Right renal pelvis (tissue), 4 donors: Measurements from ENCODE around the gene MORN3. TPM values are rescaled to one million over a fixed set of nuclear protein-coding genes. Genes with fewer than 3 reads are reported as not detected.

Source experiments
- DNase-seq, 4 donors: peaks; one replicate each; pipeline ENCODE4 v3.0.0-alpha.2; 2013; ENCODE audit warnings: low read depth in 4 of 4, low spot score in 3 of 4, missing footprints in 1 of 4
- polyA plus RNA-seq, 4 donors: library from polyadenylated mRNA; unstranded; fragments of 120-200 nt; gene quantifications; one replicate each; pipeline ENCODE4 v1.2.1, GENCODE V29; 2013; ENCODE audit not compliant: insufficient read length in 4 of 4

Gene MORN3
- polyA plus RNA-seq, 4 donors = 1.5 to 2.3 (median 1.8) TPM

- DNase-seq = no peak
These were observed 59.0 kb downstream of the MORN3 start for GRCh38 chr12:121610239-121611149.

GRCh38 chr12:121608301-121608700 lies 61.2 kb downstream of the MORN3 start:
- DNase-seq = no peak

- DNase-seq = no peak
These were observed 65.9 kb downstream of the MORN3 start for GRCh38 chr12:121603581-121603980.

- no peak for DNase-seq
These were observed 66.7 kb downstream of the MORN3 start for GRCh38 chr12:121602766-121603165.

GRCh38 chr12:121600702-121601336 lies 68.6 kb downstream of the MORN3 start:
- DNase-seq = no peak

Other genes with a start within 250 kb of the MORN3 start
- gene KDM2B, start 88.6 kb downstream of the MORN3 start, polyA plus RNA-seq = 10 to 100 TPM; 71.5 to 75.8 (median 74.1) TPM
- 10 to 100 TPM; 12.8 to 16.9 (median 13.7) TPM for gene ORAI1, start 43.1 kb downstream of the MORN3 start, polyA plus RNA-seq
- 10 to 100 TPM in 1 of 4 donors, 1 to 10 TPM in 3; 8.0 to 10.3 (median 8.8) TPM for gene TMEM120B, start 43.1 kb upstream of the MORN3 start, polyA plus RNA-seq
- gene RHOF, start 124.0 kb upstream of the MORN3 start, polyA plus RNA-seq = 10 to 100 TPM in 3 of 4 donors, 1 to 10 TPM in 1; 8.6 to 13.7 (median 11.9) TPM
- gene SETD1B, start 134.4 kb upstream of the MORN3 start, polyA plus RNA-seq = 10 to 100 TPM; 13.6 to 17.3 (median 15.6) TPM
- gene HPD, start 189.2 kb upstream of the MORN3 start, polyA plus RNA-seq = 1 to 10 TPM; 1.5 to 5.3 (median 3.6) TPM
- 10 to 100 TPM; 48.9 to 58.6 (median 54.3) TPM for gene PSMD9, start 219.1 kb upstream of the MORN3 start, polyA plus RNA-seq
- 10 to 100 TPM in 2 of 4 donors, 1 to 10 TPM in 2; 9.6 to 14.5 (median 10.3) TPM for gene CFAP251, start 248.9 kb upstream of the MORN3 start, polyA plus RNA-seq